Stimulated activated naive CD8-positive, alpha-beta T cell treated with anti-CD3 and anti-CD28 coated beads, Interleukin-15, amount 100 ng/mL, for 72 hours (primary cell): ENCODE measurements around the gene TENM4.

Experiments
- ATAC-seq: fragments of 150-1000 bp; cut with Tn5 transposase; 2 replicates; pipeline ENCODE4 v1.10.0; 2021; ENCODE audit warnings: mild to moderate bottlenecking, moderate library complexity
- DNase-seq, 2 donors: peaks; one replicate each; pipeline ENCODE4 v3.0.0; 2021 to 2022
- H3K27ac Mint-ChIP-seq, 2 donors: one replicate each; pipeline ENCODE4 v1.8.0; 2022; ENCODE audit warnings: mild to moderate bottlenecking in 2 of 2, mixed read lengths in 2 of 2, moderate library complexity in 2 of 2
- H3K27me3 Mint-ChIP-seq: one replicate; pipeline ENCODE4 v1.8.0; 2022; ENCODE audit warnings: mixed read lengths
- H3K4me1 Mint-ChIP-seq: one replicate; pipeline ENCODE4 v1.8.0; 2022; ENCODE audit warnings: mild to moderate bottlenecking, mixed read lengths
- H3K4me3 Mint-ChIP-seq, 2 donors: one replicate each; pipeline ENCODE4 v1.8.0; 2022; ENCODE audit warnings: mild to moderate bottlenecking in 2 of 2, mixed read lengths in 2 of 2, moderate library complexity in 1 of 2
- H3K9me3 Mint-ChIP-seq, 2 donors: one replicate each; pipeline ENCODE4 v1.8.0; 2022; ENCODE audit warnings: mixed read lengths in 2 of 2

Gene TENM4

DNA sequence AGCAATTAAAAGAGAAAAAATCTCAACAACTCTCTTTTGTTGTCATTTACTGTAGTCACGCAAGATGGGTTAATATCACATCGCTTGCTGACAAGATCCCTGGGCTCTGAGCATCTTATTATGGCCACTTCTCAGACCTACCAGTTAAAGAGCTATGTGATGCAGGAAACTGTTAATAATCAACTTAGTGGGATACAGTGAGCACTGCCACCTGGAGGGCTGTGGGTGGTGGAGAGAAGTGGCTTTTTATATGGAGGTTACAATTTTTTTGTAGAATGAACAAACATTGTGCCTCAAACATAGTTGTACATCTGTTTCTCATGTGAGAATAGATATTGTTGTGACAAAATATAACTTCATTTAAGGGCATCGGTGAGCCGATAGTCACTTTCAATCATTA lies 181.0 kb downstream of the TENM4 start:
- Mint-ChIP-seq H3K4me3 (no peak overlapping the region), H3K9me3 (peaks cover 0 to 4% of the 10 kb centered on the region in 2 donors), H3K27ac (no peak overlapping the region), H3K4me1 (no peaks in the 10 kb centered on the region), H3K27me3 (peaks cover 2% of the 10 kb centered on the region)
- DNase-seq (no peak), ATAC-seq (no peak)

DNA sequence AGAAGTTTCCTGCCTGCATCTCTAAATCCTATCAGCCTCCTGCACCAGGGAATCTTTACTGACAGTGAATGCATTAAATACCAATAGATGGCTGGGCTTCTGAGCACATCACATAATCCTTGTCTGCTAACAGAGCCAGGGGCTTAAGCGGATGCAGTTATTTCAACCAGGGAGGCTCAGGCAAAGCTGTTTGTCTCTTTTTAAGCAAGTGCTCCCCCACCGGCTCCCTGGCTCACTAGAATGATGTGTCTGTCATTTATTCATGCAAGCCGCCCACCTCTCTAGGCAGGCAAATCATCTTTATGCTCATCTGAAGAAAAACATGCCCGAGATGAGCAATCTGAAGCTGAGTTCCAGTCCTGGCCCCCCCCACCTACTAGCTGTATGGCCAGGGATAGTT lies 182.3 kb downstream of the TENM4 start:
- no peak for ATAC-seq
- H3K27ac Mint-ChIP-seq: no peak overlapping the region
- no peak for DNase-seq
- H3K4me1 Mint-ChIP-seq: no peaks in the 10 kb centered on the region
- H3K27me3 Mint-ChIP-seq: peaks cover 8% of the 10 kb centered on the region
- peaks cover 0 to 4% of the 10 kb centered on the region in 2 donors for H3K9me3 Mint-ChIP-seq
- H3K4me3 Mint-ChIP-seq: no peak overlapping the region

DNA sequence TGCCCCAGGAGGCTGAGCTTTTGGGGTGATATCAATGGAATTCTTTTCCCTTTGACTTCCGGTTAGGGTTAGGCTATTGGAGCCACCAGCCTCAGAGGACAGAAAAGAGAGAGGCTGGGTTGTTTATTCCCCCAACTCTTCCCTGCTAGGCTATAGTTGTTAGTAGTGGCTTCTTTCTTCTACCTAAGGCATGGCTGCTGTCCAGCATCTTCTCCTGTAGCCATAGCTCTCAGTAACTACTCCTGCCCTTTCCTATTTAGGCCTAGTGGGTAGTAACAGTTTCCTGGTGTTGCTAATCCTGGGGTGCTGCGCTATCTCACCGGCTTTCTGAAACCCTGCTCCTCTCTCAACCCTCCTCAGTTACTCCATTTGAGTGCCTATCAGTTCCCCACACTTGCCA lies 184.9 kb downstream of the TENM4 start:
- no peak for ATAC-seq
- Mint-ChIP-seq H3K4me3 (no peak overlapping the region), H3K27ac (no peak overlapping the region), H3K4me1 (no peaks in the 10 kb centered on the region), H3K9me3 (peaks cover 0 to 4% of the 10 kb centered on the region in 2 donors), H3K27me3 (peaks cover 8% of the 10 kb centered on the region)
- DNase-seq: no peak

DNA sequence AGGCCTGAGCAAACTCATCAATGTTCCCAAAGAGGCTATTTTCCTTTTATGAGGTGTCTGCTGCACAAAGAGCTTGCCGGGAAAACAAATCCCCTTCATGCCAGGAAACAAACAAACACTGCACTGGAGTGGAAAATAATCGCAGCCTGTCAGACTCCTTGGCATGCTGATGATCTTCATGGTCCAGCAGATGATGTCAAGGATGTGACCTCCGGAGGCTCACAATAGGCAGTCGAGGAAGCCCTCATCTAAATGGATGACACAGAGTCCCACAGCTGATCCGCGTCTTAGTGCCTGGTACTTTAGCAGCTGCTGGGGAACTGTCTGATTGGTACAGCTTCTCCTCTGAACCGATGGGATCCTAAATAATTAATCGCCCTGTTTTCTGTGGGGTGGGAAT lies 187.6 kb downstream of the TENM4 start:
- Mint-ChIP-seq H3K4me1 (no peaks in the 10 kb centered on the region), H3K4me3 (no peak overlapping the region), H3K27ac (no peak overlapping the region), H3K27me3 (peaks cover 8% of the 10 kb centered on the region), H3K9me3 (no peaks in the 10 kb centered on the region)
- no peak for DNase-seq
- ATAC-seq: no peak

DNA sequence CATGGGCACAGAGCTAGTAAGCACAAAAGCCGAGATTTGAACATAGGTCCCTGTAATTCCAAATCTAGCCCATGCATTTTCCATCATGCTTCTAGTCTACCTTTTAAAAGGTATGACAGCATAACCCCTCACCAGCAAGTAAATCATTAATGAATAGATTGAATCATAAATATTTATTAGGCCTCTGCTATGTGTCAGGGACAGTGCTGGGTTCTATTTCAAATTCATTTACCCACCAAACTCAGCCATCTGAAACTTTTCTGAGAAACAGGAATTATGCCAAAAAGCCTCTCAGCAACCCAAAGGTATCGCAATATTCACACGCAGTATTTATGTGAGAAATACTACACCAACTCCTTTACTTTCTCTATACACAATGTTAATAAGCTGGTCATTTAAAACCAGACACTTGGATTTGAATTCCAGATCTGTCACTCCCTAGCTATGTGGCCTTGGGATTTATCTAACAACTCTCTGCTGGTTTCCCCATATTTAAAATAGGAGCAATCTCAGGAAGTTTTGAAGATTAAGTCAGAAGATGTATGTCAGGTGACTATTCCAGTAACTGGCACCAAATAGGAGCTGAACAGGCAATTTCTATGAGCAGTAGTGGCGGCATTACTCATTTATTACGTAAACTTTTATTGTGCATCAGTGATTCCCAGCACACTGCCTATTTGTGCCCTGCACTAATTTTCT lies 191.4 kb downstream of the TENM4 start:
- H3K4me1 Mint-ChIP-seq: no peaks in the 10 kb centered on the region
- no peak overlapping the region for H3K4me3 Mint-ChIP-seq
- peaks cover 0 to 6% of the 10 kb centered on the region in 2 donors for H3K9me3 Mint-ChIP-seq
- H3K27ac Mint-ChIP-seq: no peak overlapping the region
- ATAC-seq (no peak), DNase-seq (no peak)
- H3K27me3 Mint-ChIP-seq: peaks cover 2% of the 10 kb centered on the region

DNA sequence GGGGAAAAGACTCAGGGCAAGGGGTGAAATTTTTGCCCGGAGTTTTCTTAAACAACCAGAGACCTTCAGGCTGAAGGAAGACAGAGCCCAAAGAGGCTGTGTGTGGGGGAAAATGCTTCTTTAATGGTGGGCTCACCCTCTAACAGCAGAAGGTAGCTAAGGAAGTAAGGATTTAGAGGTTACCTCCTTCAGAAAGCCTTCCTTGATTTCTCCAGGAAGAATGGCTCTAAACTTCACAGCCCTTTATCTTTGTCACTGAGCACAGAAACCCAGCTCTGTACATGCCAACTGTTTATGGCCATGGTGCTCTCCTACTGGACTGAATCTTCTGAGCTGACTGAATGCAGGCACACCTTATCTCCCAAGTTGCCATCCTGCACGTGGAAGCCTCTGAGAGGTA lies 196.0 kb downstream of the TENM4 start:
- peaks cover 0 to 6% of the 10 kb centered on the region in 2 donors for H3K9me3 Mint-ChIP-seq
- H3K27me3 Mint-ChIP-seq: peaks cover 14% of the 10 kb centered on the region
- H3K4me1 Mint-ChIP-seq: no peaks in the 10 kb centered on the region
- H3K4me3 Mint-ChIP-seq: no peak overlapping the region
- no peak for ATAC-seq
- H3K27ac Mint-ChIP-seq: no peak overlapping the region
- DNase-seq: no peak

DNA sequence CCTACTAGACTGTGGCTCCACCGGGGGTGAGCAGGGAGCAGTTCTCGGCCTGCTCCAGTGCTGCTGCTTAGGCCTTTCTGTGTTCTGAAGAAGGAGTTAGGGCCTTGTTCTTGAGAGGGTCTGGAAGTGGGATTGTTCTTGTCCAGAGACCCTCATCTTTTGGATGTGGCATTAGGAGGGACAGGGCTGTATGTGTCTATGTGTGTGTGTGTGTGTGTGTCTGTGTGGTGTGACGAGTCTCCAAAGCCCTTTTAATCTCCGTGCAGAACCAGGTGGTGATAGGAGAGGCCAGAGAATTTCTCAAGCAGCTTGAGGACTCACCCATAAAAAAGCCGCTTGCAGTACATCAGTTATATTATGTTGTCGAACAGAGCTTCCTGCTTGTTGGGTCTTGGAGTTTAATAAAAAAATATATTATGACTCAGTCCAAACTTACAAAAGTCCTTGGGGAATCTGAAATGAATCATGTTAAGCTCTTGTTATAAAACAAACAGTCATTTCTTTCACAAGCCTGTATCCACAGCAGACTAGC lies 196.5 kb downstream of the TENM4 start:
- Mint-ChIP-seq H3K27me3 (peaks cover 14% of the 10 kb centered on the region), H3K4me3 (no peak overlapping the region), H3K9me3 (peaks cover 0 to 6% of the 10 kb centered on the region in 2 donors), H3K4me1 (no peaks in the 10 kb centered on the region), H3K27ac (no peak overlapping the region)
- no peak for DNase-seq
- ATAC-seq: no peak

DNA sequence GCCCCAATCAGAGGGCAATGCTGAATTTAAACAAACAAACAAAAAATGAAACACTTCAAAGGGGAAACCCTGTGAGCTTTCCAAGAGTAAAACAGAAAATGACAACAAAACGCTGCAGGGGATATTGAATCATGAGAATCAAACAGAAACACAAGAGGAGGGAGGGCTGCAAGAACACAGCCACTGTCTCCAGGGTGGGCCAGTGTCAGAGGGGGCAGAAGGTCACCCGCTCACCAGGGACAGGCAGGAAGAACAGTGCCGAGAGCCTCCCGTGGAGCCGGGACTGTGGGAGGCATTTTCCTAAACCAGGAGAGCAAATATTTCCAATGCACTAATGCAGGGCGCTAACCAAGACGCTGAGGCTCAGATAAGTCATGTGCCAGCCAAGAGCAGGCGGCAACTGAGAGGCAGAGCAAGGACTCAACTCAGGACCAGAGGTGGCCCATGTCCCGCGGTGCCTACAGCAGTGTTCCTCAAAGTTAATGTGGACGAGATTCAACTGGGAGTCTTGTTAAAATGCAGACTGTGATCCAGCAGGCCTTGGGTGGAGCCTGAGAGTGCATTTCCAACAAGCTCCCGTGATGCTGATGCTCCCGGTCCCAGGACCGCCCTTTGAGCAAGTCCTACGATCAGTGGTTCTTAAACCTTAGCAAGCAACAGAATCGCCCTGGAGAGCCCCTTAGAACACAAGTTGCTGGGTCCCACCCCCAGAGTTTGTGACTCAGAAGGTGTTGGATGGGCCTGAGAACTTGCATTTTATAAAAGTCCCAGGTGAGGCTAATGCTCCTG lies 197.2 kb downstream of the TENM4 start:
- H3K4me1 Mint-ChIP-seq: no peaks in the 10 kb centered on the region
- ATAC-seq (no peak), DNase-seq (no peak)
- no peak overlapping the region for H3K4me3 Mint-ChIP-seq
- peaks cover 0 to 6% of the 10 kb centered on the region in 2 donors for H3K9me3 Mint-ChIP-seq
- no peak overlapping the region for H3K27ac Mint-ChIP-seq
- peaks cover 14% of the 10 kb centered on the region for H3K27me3 Mint-ChIP-seq

DNA sequence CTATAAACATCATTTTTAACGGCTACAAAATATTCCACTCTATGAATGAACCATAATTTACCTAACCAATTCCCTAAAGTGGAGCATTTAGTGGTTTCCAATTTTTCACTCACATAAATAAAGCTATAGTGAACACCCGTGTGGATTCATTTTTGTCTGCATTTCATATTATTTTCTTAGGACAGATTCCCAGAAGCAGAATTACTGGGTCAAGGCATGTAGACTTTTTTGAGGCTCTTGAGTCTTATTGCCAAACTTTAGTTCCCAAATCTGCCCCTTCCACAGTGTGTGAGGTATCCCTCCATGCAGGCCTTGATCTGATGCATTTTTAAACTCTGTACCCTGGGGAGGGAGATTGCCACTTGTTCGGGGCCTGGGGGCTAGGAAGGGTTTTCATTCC lies 198.2 kb downstream of the TENM4 start:
- DNase-seq (no peak), ATAC-seq (no peak)
- no peak overlapping the region for H3K4me3 Mint-ChIP-seq
- no peaks in the 10 kb centered on the region for H3K4me1 Mint-ChIP-seq
- H3K9me3 Mint-ChIP-seq: peaks cover 0 to 6% of the 10 kb centered on the region in 2 donors
- no peak overlapping the region for H3K27ac Mint-ChIP-seq
- H3K27me3 Mint-ChIP-seq: peaks cover 14% of the 10 kb centered on the region

DNA sequence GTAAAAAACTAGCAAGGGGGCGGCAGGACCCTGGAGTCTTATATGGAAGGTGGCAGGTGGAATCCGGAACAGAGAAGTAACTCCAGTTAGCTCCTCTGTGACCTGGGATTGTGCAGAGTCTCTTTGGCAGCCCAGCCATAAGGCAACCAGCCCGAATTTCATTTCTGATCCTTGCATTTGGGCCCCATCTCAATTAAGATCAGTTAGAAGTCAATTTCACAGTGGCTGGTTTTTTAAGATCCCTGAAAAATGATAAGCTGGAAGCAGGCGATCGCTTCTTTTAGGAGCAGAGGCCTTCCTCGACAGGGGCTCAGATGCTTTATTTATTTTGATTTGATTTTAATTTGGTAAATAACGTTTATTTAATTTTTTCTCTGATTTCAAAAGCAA lies 199.0 kb downstream of the TENM4 start:
- Mint-ChIP-seq H3K27ac (no peak overlapping the region), H3K27me3 (peaks cover 14% of the 10 kb centered on the region), H3K4me3 (no peak overlapping the region), H3K4me1 (no peaks in the 10 kb centered on the region), H3K9me3 (peaks cover 0 to 5% of the 10 kb centered on the region in 2 donors)
- no peak for ATAC-seq
- no peak for DNase-seq

DNA sequence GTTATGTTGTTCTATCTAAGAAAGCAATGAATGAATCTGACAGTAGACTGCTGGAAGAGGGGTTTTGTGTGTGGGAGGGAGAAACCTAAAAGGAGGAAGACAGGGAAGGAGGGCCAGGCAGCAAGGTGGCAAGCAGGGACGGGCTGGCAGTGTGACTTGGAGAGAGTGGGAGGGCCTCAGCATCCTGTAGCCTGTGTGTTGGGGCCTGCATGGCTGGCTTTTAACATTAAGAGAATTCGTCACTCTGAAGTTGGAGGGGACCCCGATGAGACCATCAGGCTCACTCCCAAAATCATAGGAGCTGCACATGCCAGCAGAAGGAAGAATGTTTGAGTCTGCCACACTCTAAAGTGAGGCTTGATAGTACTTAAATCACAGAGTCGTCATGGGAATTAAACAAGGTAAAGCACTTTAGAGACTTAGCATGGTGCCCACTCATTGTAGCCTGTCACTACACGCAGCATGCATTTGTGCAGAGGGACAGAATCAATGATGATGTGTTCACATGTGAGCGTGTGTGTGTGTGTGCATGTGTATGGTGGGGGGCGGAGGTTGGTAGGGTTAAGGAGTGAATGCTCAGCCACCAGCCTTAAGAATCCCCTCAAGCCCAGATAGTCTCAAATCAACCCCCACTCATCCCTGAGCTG lies 199.5 kb downstream of the TENM4 start:
- peaks cover 14% of the 10 kb centered on the region for H3K27me3 Mint-ChIP-seq

DNA sequence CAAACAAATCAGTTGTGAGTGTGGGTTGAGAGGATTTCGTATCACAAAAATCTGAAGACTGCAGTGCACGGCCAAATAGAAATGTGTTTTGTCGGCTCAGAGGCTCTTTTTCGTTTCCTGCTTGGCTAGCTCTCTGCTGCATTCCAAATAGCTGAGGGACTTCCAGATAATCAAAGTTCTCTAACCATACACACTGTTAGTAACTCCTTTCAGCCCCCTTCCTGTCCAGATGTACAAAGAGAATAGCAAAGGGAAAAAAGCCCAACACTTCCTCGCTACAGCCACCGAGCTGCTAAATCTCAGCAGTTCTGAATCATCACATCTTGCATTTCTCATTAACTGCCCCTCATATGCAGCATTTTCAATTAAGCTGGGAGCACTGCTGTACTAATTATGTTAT lies 203.1 kb downstream of the TENM4 start:
- no peaks in the 10 kb centered on the region for H3K4me1 Mint-ChIP-seq
- no peak for DNase-seq
- H3K4me3 Mint-ChIP-seq: no peak overlapping the region
- no peak for ATAC-seq
- no peak overlapping the region for H3K27ac Mint-ChIP-seq
- peaks cover 9% of the 10 kb centered on the region for H3K27me3 Mint-ChIP-seq
- no peaks in the 10 kb centered on the region for H3K9me3 Mint-ChIP-seq

More for the DNA sequence above, 199.5 kb downstream of the TENM4 start:
- DNase-seq (no peak), ATAC-seq (no peak)
- Mint-ChIP-seq H3K27ac (no peak overlapping the region), H3K4me3 (no peak overlapping the region), H3K9me3 (no peaks in the 10 kb centered on the region), H3K4me1 (no peaks in the 10 kb centered on the region)

DNA sequence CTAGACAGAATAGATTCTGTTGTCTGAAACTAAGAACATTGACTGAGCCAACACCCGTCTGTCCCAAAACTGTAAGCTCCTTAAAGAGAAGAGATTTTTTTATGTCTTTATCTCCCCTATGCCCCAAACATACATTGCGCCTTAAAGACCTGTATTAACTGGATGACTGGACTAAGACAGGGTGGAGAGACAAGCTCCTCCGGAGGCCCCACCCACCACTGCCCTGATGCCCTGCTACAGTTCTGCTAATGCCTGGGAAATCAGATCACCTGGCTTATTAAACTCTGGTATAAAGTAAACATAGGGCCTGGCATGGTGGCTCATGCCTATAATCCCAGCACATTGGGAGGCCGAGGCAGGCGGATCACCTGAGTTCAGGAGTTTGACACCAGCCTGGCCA lies 203.7 kb downstream of the TENM4 start:
- Mint-ChIP-seq H3K27ac (no peak overlapping the region), H3K4me3 (no peak overlapping the region), H3K27me3 (peaks cover 9% of the 10 kb centered on the region), H3K9me3 (no peaks in the 10 kb centered on the region), H3K4me1 (no peaks in the 10 kb centered on the region)
- DNase-seq (no peak), ATAC-seq (no peak)

DNA sequence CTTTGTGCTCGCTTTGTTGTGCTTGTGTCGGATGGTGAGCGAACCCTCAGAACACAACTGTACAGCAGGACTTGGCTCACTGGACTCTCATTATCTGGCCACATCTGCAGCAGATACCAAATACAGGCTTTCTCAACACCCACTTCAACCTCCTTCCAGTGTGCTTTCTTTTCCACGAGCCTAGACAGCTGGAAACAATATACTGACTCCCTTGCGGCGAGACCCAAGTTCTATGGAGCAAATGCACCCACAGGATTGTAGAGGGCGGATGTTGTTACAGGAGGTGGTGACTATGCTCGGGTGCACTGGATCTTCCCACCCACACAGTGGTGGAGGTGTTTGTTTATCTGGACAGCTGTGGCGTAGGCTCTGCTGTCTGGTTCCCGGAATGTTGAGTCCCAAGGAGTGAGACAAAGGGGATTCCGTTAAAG lies 204.3 kb downstream of the TENM4 start:
- Mint-ChIP-seq H3K4me1 (no peaks in the 10 kb centered on the region), H3K27me3 (peaks cover 9% of the 10 kb centered on the region), H3K4me3 (no peak overlapping the region), H3K9me3 (no peaks in the 10 kb centered on the region), H3K27ac (no peak overlapping the region)
- DNase-seq: no peak
- no peak for ATAC-seq

DNA sequence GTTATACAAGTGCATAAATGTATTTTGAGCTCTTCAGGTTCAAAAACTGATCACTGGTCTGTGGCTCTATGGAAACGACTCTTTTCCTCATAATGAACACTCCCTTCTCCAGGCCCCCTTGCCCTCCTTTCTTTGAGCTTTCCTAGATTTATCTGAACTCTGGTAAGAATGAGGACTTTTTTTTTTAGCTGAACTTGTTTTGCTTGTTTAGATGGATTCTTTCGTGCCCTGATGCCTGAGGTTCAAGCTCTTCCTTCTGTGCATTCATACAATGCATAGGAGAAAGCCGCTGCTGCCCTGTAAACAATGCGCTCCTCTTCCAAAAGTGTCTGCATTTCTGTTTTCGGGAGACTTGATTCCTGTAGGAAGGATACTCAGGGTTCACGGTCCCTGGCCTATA lies 205.1 kb downstream of the TENM4 start:
- Mint-ChIP-seq H3K9me3 (no peaks in the 10 kb centered on the region), H3K4me3 (no peak overlapping the region), H3K4me1 (no peaks in the 10 kb centered on the region), H3K27ac (no peak overlapping the region), H3K27me3 (peaks cover under 1% of the 10 kb centered on the region)
- no peak for ATAC-seq
- no peak for DNase-seq

DNA sequence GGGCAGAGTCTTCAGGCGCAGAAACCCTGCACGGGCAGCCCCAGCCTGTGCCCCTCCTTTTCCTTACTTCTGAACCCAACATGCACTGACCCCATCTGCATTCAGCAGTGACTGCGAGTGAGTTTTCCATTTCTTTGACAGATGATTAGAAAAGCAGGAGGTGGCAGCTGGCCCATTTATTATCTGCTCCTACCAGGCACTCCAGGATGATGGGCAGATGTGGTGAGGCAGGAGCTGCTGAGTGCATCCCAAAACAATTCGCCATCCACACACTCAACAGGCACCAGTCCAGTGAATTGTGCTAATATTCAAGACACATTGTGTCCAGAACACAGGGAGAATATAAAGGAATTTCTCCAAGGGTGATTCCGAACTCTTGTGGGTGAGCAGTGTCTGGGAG lies 208.5 kb downstream of the TENM4 start:
- DNase-seq (no peak), ATAC-seq (no peak)
- Mint-ChIP-seq H3K4me3 (no peak overlapping the region), H3K9me3 (no peaks in the 10 kb centered on the region), H3K27me3 (peaks cover 4% of the 10 kb centered on the region), H3K27ac (no peak overlapping the region), H3K4me1 (no peaks in the 10 kb centered on the region)
